Spleen (tissue), 11 donors: Measurements from ENCODE around the gene CCDC69. TPM values are rescaled to one million over a fixed set of nuclear protein-coding genes. Genes with fewer than 3 reads are reported as not detected.

Experiments
- DNase-seq: peaks from one replicate; pipeline ENCODE4 v3.0.0-alpha.2; 2020
- H3K27ac ChIP-seq, 8 donors: fragments of 200-600 bp; sonication (generic) in 7 of 8; 1 replicate in 4 of 8; 2 replicates in 4 of 8; pipeline versions ENCODE4 v1.5.0 to v1.8.0; 2016 to 2021; ENCODE audit warnings: inconsistent platforms in 4 of 8, mild to moderate bottlenecking in 4 of 8, moderate library complexity in 1 of 8
- H3K27me3 ChIP-seq, 7 donors: fragments of 200-600 bp; sonication (generic) in 6 of 7; replicated peaks in 1 of 7; 1 replicate in 4 of 7; 2 replicates in 3 of 7; pipeline versions ENCODE4 v1.5.0 to v1.8.0; 2016 to 2021; ENCODE audit warnings: inconsistent platforms in 3 of 7, mild to moderate bottlenecking in 1 of 7
- H3K36me3 ChIP-seq, 6 donors: fragments of 200-600 bp; sonication (generic) in 5 of 6; 1 replicate in 4 of 6; 2 replicates in 2 of 6; pipeline versions ENCODE4 v1.5.0 to v1.8.0; 2016 to 2021; ENCODE audit warnings: inconsistent platforms in 2 of 6
- H3K4me1 ChIP-seq, 6 donors: fragments of 200-600 bp; sonication (generic) in 5 of 6; 1 replicate in 3 of 6; 2 replicates in 3 of 6; pipeline versions ENCODE4 v1.5.0 to v1.8.0; 2016 to 2021; ENCODE audit warnings: inconsistent platforms in 3 of 6
- H3K4me3 ChIP-seq, 8 donors: fragments of 200-600 bp; sonication (generic) in 7 of 8; 1 replicate in 4 of 8; 2 replicates in 4 of 8; pipeline versions ENCODE4 v1.5.0 to v1.8.0; 2016 to 2021; ENCODE audit warnings: inconsistent platforms in 4 of 8, mild to moderate bottlenecking in 4 of 8, moderate library complexity in 2 of 8
- H3K9me3 ChIP-seq, 8 donors: fragments of 200-600 bp; sonication (generic) in 7 of 8; 1 replicate in 4 of 8; 2 replicates in 4 of 8; pipeline versions ENCODE4 v1.5.0 to v1.8.0; 2016 to 2021; ENCODE audit warnings: inconsistent platforms in 4 of 8
- POLR2A ChIP-seq, 3 donors: fragments of 450-650 bp; IDR thresholded peaks; one replicate each; pipeline ENCODE4 v1.5.1; 2017; ENCODE audit warnings: antibody characterized with exemption in 3 of 3, mild to moderate bottlenecking in 1 of 3
- POLR2AphosphoS5 ChIP-seq, 3 donors: sonication (generic); formaldehyde crosslinking; IDR thresholded peaks; one replicate each; pipeline ENCODE4 v1.5.1; 2017; ENCODE audit warnings: antibody characterized with exemption in 3 of 3
- WGBS, 5 donors: extraction: QIAGEN DNeasy Blood & Tissue Kit in 3 of 5; methylation state at CpG; one replicate each; pipeline versions ENCODE4 v1.1.5 to v1.1.7; 2013 to 2018; 5-methylcytosine and 5-hydroxymethylcytosine counted together
- intact Hi-C: fragments of 100-400 bp; cut with DNase I; formaldehyde crosslinking; loops from one replicate; pipeline ENCODE4 v1.15.0; 2023; ENCODE audit warnings: low total_unique reads
- polyA plus RNA-seq, 3 donors: library from polyadenylated mRNA; stranded (reverse); fragments of 200-250 nt; gene quantifications; one replicate each; pipeline ENCODE4 v1.2.1, GENCODE V29; 2013
- total RNA-seq, 7 donors: library from RNA; depleted of rRNA in 3 of 7; stranded (reverse); fragments of >200 nt in 3 of 7; fragmentation: NEBNext Ultra II Directional in 4 of 7; extraction: Animal tissue kit (Norgen Biotek cat#: 25700) in 4 of 7; gene quantifications; one replicate each; pipeline versions ENCODE4 v1.1.0 to v1.2.1, GENCODE V29; 2016 to 2021
- TF ChIP-seq, protein P1 (sequence below), 11 experiments: fragments of 200-600 bp in 7 of 11; fragments of 450-650 bp in 4 of 11; sonication (generic) in 4 of 11; IDR thresholded peaks in 8 of 11; conservative IDR thresholded peaks in 3 of 11; 1 replicate in 7 of 11; 2 replicates in 4 of 11; pipeline versions ENCODE4 v1.4.0 to v1.8.0; 2016 to 2021; ENCODE audit warnings: antibody characterized with exemption in 11 of 11, inconsistent platforms in 4 of 11, mild to moderate bottlenecking in 1 of 11
- donor health status: healthy with polysubstance abuse.
- donor health status: DM: no; HTN: no; CAD: no; lungs with moderate emphysema.
- donor health status: DM: no; HTN: no; CAD: no.
- donor health status: Bipolar disorder and iron deficiency.
- donor health status: healthy.
- donor health status: DM: no; HTN: no; CAD: no.
- donor health status: DM: yes; HTN: yes; CAD: no.

CCDC69 gene
- total and polyA plus RNA-seq, 10 donors = 37.7 to 145 (median 94.9) TPM

DNA sequence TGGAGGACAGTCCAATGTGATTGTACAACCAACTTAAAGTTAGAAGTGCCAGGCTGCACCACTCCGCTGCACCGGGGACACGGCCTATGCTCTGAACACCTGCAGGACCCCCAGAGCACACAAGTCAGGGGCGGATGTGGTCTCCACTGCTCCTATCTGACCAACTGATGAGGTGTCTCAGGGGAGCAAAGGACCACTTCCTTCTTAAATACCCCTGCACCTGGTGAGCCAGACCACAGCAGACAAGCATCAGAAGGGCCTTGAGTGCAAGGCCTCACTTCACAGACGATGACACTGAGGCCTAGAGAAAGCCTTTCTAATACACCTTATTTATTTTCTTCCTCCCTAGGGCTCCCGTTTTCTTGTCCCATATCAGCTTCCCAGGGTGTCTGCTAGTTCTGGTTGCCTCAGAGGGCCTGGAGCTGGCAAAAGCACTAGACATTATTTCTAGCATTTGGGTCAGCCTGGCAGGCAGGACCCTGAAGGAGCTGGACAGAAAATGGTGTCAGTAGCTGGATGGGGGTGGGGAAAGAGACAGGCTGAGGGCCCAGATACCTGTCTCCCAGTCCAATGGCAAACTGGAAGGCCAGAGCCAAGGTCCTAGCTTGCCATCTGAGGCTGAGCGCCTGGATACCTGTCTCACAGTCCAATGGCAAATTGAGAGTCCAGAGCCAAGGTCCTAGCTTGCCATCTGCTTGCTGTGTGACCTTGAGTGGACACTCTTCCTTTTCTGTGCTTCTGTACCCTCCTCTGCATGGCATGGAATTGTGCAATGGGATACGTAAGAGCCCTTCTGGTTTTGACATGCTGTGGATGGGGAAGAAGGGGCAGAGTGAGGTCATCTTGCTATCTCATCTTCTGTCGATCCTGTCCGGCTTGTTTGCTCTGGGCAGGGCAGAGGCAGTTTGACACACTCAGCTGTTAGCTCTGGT, 9.0 kb downstream of the CCDC69 start:
- intact Hi-C loops = no loop called here
- H3K4me3 ChIP-seq = peak overlapping the region in 5 of 8 donors; percentile 14 to 63 (median 36)
- peak overlapping the region; percentile 84 to 98 (median 94) for H3K27ac ChIP-seq

DNA sequence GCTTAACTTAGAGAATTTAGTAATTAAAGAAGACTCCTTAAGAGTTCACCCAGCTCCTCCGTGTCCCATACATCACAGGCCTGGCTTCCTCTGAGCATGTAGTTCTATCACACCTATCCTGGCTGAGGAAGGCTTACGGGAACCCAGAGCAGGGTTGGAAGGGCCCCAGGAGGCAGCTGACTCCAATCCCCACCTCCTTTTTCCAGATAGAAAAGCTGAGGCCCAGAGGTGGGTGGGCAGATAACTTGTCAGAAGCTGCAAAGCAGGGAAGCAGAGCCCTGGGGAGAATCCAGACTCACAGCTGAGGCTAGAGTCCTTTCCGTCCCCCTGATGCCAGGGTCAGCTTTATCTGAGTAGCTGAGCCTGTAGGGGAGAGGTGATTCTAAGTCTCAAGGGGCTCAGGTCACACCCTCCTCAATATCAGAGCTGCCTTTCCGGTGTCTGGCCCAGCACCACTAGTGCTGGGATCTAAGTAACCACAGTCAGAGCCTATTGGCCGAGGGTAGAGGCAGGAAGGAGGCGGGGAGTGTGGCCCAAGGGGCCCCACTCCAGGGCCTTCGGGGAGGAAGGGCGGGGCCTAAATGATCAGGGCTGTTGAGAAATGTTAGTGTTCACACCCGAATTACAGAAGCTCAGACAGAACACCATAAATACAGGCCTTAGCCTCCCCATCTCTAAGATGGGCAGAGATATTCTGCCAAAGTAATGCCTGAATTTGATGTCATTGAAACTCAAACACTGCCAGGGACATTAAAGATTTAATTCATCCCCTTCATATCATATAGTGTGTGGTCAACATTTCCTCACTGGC, 9.9 kb downstream of the CCDC69 start:
- 6 to 28% (median 8%) methylated on average over 9 of the region's 9 CpGs for WGBS, 5 donors
- Histone ChIP-seq H3K4me1 (peaks cover 79 to 100% (median 100%) of the 10 kb centered on the region in 6 donors), H3K27me3 (no peaks in the 10 kb centered on the region), H3K27ac (peak overlapping the region; percentile 84 to 98 (median 94)), H3K9me3 (no peaks in the 10 kb centered on the region), H3K4me3 (peak overlapping the region in 7 of 8 donors; percentile 0 to 63 (median 24)), H3K36me3 (peaks cover 0 to 45% (median 3%) of the 10 kb centered on the region in 6 donors)
- intact Hi-C loops = no loop called here
- TF ChIP-seq POLR2AphosphoS5 (IDR thresholded peaks at IDR 0.05) (peak; percentile 70 to 95 (median 87)), POLR2A (IDR thresholded peaks at IDR 0.05) (peak in 1 of 3 donors; percentile 48)
- TF ChIP-seq, protein P1, sequence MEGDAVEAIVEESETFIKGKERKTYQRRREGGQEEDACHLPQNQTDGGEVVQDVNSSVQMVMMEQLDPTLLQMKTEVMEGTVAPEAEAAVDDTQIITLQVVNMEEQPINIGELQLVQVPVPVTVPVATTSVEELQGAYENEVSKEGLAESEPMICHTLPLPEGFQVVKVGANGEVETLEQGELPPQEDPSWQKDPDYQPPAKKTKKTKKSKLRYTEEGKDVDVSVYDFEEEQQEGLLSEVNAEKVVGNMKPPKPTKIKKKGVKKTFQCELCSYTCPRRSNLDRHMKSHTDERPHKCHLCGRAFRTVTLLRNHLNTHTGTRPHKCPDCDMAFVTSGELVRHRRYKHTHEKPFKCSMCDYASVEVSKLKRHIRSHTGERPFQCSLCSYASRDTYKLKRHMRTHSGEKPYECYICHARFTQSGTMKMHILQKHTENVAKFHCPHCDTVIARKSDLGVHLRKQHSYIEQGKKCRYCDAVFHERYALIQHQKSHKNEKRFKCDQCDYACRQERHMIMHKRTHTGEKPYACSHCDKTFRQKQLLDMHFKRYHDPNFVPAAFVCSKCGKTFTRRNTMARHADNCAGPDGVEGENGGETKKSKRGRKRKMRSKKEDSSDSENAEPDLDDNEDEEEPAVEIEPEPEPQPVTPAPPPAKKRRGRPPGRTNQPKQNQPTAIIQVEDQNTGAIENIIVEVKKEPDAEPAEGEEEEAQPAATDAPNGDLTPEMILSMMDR (IDR thresholded peaks at IDR 0.05 in 8 of 11, conservative IDR thresholded peaks at IDR 0.05 in 3 of 11) = peak in 1 of 11 experiments; percentile 11
- DNase-seq = peak; percentile 97

More for the DNA sequence above, 9.0 kb downstream of the CCDC69 start:
- Histone ChIP-seq H3K9me3 (no peaks in the 10 kb centered on the region), H3K4me1 (peaks cover 79 to 100% (median 100%) of the 10 kb centered on the region in 6 donors), H3K27me3 (no peaks in the 10 kb centered on the region), H3K36me3 (peaks cover 0 to 45% (median 3%) of the 10 kb centered on the region in 6 donors)
- peak; percentile 94 for DNase-seq
- WGBS, 5 donors = 31 to 40% (median 34%) methylated on average over 7 to 10 of the region's 10 CpGs
- TF ChIP-seq POLR2A (IDR thresholded peaks at IDR 0.05) (no peak), POLR2AphosphoS5 (IDR thresholded peaks at IDR 0.05) (peak in 2 of 3 donors; percentile 63 to 86)
- TF ChIP-seq, protein P1 (IDR thresholded peaks at IDR 0.05 in 8 of 11, conservative IDR thresholded peaks at IDR 0.05 in 3 of 11) = peak in 1 of 11 experiments; percentile 13

- 18 to 41% (median 36%) methylated on average over 3 of the region's 3 CpGs for WGBS, 5 donors
- H3K4me1 ChIP-seq = peaks cover 73 to 100% (median 100%) of the 10 kb centered on the region in 6 donors
- intact Hi-C loops = no loop called here
Measured at GRCh38 chr5:151212406-151212798, 11.5 kb downstream of the CCDC69 start.

More at GRCh38 chr5:151212406-151212798, 11.5 kb downstream of the CCDC69 start:
- peak overlapping the region in 4 of 8 donors; percentile 11 to 63 (median 36) for H3K4me3 ChIP-seq
- peak overlapping the region; percentile 84 to 98 (median 94) for H3K27ac ChIP-seq
- H3K27me3 ChIP-seq = no peaks in the 10 kb centered on the region
- H3K36me3 ChIP-seq = peaks cover 0 to 32% (median 2%) of the 10 kb centered on the region in 6 donors
- no peaks in the 10 kb centered on the region for H3K9me3 ChIP-seq
- DNase-seq = no peak
- TF ChIP-seq POLR2AphosphoS5 (IDR thresholded peaks at IDR 0.05) (no peak), POLR2A (IDR thresholded peaks at IDR 0.05) (no peak)
- TF ChIP-seq, protein P1 (IDR thresholded peaks at IDR 0.05 in 8 of 11, conservative IDR thresholded peaks at IDR 0.05 in 3 of 11) = no peak
